GM19455 (cell line): ENCODE results near the gene BMP6.

Experiments
- ATAC-seq: cut with Tn5 transposase; IDR thresholded peaks from one replicate; pipeline ENCODE4 v1.9.1; 2021; ENCODE audit not compliant: unreplicated experiment

The BMP6 gene

DNA sequence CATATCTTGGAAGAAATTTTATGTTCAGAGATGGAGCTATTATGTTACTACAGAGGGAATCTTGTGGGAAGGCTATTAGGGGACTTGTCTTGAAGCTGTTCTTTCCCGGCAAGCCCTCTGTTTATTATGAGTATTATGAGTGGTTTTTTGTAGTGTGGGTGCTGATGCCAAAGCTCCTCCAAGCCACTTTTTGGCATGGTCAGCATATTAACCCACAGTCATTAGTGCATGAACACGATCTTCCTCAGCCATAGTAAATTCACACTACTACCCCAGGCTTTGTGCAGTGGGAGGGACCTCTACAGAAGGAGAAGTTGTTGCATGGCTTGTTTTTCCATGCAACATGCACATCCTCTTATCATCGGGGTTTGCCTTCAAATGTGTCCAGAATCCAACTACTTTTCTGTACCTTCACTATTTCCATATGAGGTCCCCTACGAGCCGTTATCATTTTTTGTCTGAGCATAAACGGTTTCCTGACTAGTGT lies 6.5 kb upstream of the BMP6 start:
- ATAC-seq: no peak

DNA sequence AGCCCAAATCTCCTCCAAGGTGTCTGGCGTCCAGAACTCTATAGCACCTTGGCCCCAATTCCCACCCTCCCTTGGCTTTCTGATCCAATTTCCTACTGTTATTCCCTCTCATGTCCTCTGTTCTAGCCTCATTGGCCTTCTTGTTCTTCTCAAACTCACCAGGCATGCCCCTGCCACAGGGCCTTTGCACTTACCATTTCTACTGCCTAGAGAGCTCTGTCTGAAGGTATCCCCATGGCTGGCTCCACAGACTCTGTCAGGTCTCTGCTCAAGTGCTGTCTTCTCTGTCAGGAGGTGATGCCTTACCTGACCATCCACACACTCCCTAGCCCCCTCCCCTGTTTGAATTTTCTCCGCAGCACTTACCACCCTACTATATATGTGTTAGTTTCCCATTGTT lies 5.6 kb upstream of the BMP6 start:
- no peak for ATAC-seq

DNA sequence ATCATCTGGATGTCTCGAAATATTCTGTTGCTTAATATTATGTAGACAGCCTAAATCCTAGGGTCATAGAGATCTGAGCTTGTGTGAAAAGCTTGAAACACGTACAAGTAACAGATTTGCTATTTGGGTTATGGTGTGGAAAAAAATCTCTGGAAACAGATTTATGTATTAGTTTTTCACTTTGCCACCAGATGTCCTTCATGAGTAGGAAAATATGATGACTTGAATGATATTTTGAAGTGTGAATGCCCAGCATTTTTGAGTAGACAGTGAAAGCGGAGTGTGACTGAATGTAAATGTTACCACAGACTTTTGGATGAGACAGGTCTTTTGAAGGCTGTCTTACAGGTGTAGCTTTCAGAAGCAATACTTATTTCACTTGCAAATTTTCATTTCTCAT lies 4.2 kb upstream of the BMP6 start:
- ATAC-seq: no peak

DNA sequence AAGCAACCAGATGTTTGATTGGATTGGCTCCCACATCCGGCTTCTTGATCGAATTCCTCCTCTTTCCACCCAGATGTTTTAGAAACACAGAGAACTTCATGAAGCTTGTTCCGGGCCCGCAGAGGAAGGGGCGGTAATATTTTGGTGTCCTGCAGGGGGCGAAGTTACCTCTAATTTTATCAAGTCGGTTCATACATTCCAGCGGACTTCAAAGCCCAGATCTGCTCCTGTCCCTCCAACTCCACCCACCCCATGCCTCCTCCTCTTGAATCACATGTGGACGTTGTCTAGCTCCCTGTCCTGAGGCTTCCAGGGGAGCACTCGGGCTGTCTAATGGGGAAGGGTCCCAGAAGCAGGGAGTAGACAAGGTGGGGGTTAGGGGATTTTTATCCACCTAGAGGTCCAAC lies 2.9 kb upstream of the BMP6 start:
- no peak for ATAC-seq

DNA sequence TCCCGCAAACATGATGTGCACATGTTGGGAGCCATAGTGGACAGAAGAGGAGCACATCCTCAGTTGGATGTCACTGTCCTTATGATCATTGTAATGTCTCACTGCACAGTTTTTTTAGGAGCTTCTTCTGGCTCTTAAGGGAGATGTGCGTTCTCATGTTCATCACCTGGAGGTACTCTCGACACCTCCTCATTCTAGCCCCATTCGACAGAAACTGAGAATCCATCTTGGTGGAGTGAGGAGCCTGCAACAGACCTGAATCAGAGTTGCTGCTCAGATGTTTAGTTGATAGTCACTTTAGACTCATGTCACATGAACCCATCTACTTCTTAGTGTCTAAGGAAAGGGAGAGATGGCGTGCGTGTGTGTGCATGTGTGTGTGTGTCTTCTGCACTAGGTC lies 2.3 kb upstream of the BMP6 start:
- ATAC-seq: no peak

DNA sequence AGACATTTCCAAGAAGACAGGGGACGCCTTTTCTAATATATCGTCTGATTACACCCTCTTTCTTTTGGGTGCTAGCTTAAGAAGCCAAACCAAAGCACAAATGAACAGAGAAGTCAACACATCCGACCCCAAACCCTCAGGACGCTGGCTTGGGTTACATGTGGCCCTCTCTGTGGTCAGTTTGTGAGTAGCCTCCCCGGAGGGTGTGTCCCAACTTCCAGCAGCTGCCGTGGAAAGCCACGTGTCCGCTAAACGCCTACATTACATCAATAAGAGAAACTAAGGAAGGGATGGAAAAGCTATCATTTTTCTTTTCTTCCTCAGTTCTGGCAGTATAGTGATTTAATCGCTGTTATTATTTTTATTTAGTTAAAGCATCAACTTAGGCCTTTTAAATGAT lies 487 bp upstream of the BMP6 start:
- ATAC-seq: no peak

DNA sequence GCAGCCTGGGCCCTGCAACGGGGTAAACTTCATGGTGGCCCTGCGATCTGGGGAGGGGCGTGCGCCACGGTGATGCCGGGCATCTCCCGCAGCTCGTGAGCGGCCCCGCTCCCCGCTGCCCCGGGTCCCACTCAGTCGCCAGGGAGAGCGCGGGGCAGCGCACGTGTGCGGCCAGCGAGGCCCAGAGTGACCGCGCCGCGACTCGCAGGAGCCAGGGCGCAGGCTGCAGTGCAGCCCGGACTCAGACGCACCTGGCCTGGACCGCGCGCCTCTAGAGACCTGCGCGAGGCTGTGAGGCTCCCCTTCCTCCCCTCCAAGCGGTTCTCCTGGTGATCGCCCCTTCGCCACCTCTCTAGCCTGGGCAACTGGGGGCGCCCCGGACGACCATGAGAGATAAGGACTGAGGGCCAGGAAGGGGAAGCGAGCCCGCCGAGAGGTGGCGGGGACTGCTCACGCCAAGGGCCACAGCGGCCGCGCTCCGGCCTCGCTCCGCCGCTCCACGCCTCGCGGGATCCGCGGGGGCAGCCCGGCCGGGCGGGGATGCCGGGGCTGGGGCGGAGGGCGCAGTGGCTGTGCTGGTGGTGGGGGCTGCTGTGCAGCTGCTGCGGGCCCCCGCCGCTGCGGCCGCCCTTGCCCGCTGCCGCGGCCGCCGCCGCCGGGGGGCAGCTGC lies 652 bp downstream of the BMP6 start:
- peak; percentile 33 for ATAC-seq

DNA sequence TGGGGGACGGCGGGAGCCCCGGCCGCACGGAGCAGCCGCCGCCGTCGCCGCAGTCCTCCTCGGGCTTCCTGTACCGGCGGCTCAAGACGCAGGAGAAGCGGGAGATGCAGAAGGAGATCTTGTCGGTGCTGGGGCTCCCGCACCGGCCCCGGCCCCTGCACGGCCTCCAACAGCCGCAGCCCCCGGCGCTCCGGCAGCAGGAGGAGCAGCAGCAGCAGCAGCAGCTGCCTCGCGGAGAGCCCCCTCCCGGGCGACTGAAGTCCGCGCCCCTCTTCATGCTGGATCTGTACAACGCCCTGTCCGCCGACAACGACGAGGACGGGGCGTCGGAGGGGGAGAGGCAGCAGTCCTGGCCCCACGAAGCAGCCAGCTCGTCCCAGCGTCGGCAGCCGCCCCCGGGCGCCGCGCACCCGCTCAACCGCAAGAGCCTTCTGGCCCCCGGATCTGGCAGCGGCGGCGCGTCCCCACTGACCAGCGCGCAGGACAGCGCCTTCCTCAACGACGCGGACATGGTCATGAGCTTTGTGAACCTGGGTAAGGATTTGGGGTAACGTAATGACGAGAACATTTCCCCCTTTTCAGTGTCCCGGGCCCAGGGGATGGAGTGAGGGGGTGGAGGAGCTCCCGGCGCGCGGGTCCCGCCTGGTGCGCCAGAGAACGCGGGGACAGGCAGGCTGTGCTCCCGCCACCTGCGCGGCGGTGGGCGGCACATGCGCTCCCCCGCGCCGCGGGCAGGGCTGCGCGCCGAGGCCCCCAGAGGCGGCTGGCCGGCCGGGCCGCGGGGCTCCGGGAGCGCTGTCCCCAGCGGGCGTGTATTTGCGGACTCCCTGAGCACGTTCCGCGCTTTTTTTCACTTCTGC lies 1.4 kb downstream of the BMP6 start:
- no peak for ATAC-seq

DNA sequence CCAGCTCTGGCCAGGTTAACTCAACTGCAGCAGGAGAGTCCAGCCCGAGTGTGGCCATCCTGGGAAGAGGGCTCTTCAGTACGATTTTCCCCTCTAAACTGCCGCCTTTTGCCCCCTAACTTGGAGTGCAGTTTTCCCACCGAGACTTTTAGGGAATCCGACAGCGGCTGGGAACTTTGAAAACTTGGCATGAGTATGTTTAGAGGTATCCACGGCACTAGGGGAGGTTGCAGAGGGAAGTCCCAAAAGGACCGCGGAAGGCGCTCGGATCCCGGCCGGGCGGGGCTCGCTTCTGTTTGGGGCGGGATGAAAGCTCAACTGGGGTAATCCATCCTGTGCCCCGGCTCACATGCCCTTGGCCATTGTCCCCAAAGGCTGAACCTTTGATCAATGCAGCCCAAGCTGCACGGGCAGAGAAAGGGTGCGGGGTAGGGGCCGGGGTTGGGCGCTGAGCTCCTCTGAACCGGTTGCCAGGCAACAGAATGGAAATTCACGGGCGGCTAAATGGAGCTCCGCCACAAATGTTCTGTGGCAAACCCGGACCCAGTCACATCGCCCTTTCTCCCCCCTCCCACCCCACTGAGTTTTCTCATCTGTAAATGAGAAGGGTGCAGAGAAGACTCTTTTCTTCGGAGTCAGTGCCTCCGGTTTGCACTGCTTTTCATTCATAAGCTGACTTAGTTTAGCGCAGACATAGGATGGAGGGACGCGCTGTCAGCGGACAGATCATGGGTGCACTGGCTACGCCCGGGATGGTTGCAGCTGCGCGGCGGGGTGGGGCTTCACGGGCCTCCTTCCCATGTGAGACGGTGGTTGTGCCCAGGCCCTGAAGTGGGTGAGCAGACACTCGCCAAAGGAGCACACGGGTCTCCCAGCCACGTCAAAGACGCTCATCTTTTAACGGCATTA lies 2.3 kb downstream of the BMP6 start:
- no peak for ATAC-seq

DNA sequence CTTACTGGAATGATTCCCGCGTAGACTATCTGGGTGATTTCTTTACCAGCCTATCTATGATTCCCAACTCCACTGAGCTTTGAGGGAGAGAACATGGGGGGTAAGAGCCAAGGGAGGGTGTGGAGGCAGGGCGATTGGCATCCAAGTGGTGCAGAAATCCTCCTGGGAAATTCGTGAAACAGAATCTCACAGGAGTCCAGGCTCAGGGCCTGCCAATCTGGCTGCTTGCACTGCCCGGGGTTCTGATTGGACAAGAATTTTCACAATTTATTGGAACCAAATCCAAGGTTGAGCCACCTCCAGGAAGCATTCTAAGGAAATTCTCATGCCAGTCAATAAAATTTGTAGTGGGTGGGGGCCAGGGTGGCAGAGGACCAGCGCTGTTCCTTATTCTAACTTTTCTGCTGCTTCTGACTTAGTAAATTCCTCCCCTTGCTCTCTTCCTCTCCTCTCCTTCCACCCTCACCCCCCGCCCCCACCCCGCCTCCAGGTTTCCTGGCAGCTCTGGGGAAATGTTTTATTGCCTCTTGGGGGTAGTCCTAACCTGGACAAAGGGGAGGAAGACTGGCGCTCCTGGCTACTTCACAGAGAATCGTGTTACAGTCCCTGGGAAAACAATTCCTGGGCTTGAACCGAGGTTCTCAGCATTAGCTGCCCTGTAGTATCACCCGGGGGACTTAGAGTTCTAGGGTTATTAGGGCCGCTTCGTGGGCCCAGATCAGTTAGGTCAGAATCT lies 3.1 kb downstream of the BMP6 start:
- no peak for ATAC-seq

DNA sequence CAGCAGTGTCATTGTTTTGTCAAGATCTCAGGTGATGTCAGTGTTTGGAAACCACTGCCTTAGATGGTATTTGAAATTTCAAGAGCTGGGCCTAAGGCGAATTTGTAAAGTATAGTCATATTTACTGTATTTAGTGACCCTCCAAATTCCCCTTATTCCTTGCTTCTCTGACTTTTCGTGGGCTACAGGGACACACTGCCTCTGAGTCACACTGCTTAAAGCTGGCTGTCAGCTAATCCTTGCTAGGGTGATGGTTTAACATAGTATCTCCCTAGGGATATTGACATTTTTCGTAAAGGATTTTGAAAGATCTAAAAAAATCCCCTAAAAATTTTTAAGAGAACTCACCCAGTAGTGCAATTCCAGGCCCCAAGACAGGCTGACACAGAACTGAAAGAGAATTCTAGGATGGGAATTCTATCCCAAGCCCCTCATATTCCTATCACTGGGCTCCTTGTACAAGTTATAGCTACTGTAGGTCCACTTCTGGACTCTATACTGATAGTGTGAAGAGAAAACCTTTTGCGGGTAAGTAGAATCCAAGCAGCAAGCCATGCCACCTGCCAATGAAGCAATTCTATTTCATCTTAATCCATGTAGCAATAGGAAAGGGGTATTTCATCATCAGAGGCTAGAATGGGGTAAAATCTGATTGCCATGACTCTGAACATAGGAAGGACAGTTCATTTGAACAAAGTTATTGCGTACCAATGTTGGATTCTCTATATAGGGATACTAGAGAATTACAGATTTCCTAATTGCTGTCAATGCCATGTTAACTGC lies 4.3 kb downstream of the BMP6 start:
- no peak for ATAC-seq

DNA sequence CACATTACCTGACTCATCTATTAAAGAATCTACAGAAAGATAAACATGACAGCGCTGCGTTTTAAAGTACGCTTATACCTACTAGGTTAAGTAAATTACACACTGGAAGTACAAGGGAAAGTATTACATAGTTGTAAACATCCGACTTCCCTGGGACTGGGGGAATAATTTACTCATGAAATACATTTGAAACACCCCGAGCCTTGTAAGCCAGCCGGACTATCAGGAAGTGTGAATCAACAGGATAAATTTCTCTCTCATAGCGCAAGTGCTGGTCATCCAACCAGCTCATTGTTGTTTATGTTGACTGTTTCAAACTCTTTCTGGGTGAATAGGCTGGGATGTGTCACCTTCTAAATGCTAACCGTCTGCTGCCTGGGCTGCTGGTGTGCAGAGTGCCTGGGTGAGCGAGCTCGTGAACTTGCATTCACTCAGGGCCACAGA lies 4.9 kb downstream of the BMP6 start:
- no peak for ATAC-seq

DNA sequence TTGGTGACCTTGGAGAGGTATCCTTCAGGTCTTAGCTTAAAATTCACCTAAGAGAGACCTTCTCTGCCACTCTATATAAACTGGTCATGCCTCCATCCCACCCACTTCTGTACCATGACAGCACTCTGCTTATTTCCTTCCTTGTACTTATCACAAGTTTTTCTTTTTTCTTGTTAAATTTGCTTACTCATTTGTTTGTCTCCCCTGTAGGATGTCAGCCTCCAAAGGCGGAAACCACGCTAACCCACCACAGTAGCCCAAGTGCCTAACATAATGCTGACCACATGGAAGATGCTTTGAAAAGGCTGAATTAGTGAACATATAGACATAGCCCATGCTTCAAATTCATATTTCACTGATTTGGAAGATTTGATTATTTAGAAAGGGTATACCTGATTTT lies 5.4 kb downstream of the BMP6 start:
- ATAC-seq: no peak

DNA sequence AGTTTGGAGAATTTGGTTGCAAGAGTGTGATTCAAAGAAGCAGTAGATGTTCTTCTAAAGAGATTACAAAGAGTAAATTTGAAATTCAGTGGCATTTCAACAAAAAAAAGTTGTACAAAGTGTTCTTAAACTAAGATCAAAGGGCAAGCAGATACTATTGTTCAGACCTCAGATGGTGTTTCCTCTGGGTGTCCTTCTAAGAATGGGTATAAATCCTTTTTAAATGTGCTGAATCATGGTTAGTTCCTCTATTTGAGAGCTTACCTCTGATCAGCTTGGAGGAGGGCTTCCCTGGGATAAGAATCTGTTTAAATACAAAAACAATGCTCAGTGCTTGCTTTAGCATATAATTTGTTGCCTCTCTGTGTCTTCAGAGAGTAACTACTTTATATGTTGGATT lies 6.3 kb downstream of the BMP6 start:
- no peak for ATAC-seq

DNA sequence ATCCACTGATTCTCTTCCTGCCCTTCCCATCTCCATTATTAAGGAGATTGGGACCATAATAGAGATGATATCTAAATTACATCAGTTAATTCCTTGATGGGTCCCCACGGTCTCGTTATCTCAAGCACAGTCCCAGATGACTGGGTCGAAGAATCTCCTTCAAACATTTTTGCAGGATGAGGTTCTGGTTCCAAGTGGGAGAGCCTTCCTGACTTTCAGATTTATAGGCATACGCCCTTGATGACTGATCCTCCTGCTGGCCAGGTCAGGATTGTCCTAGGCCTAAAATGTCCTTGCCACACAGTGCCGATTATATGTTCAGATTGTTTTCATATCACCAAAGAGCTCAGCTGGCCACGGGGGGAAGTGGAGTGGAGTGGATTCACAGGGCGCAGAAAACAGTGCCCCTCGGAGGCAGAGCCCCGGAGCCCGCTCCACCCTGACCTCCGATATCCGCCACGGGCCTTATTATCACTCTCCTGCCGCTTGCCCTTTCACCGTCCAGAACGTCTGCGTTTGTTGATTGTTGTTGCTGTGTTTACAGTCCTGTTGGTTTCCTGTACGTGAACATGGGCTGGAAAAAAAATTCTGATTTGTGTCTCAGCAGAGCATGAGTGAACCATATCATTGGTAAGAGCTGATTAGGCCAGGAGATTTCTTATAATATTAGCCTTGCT lies 8.9 kb downstream of the BMP6 start:
- no peak for ATAC-seq

DNA sequence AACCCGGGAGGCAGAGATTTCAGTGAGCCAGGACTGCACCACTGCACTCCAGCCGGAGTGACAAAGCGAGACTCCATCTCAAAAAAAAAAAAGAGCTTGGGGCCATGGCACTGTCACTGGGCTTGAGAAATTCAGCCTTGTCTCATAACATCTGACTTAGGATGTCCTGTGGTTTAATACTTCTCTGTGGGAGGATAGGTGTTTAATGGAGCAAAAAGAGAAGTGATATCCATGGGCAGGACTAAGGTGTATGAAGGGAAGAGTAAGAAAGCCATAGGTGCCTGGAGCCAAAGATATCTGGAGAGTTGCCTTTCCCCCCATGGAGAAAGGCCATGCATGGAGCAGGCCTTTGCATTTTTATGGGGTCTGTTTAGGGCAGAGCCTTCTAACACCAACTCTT lies 11.2 kb downstream of the BMP6 start:
- no peak for ATAC-seq

DNA sequence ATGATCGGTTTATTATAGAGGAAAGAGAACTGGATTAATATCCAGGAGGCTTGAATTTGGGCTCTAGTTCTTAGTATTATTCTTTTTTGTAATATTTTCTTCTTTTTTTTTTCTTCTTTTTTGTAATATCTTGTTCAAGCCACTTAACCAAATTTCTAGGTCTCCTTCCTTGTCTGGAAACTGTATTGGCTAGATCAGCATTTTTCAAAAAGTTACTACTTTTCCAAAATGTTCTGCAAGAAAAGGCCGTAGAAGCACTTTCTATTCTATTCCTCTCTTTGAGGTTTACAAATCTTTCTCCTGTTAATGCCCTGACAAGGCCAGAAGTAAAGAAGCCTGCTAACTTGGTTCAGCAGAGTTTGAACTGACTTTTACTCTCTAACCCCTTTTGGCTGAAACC lies 12.0 kb downstream of the BMP6 start:
- ATAC-seq: no peak

DNA sequence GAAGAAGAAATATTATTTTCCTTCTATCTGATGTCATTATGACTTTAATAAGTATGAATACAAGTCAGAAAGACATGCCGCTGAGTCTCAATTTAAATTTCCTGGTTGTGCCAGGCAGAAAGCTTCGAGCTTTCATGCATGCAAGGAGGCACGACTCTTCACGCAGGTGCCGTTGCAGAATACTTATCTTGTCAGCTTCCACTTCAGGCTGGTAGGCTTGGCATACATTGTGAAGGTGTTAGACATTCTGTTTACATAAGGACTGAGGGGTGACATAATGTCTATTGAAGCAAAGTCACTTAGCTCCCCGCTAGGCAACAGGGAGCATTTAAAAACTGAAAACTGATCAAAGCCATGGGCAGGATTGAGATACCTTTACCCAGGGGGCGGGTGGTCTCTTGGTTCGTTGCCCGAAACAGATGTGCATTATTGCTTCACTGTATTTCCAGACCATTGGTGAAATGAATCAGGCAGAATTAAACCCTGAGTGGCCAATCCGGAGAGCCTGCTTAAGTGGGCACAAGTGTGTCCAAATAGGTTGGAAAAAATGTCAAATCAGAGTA lies 16.4 kb downstream of the BMP6 start:
- ATAC-seq: no peak

DNA sequence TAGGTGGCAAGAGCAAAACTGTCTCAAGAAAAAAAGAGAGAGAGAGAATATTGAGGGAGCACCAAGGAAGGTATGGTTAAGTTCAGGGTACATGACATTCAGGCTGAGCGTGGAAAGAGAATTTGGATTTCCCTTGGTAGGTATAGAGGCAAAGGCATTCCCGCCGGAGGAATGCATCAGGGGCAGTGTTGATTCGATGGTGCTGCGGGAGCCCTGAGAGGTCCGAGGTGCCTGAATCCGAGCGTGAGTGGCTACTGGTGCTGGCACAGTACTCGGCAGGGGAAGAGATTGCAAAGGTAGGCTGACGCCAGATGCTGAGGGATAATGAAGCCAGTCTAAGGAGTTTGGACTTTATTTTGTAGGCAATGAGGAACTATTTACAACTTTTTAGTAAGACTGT lies 20.0 kb downstream of the BMP6 start:
- ATAC-seq: no peak
